GM18907 (cell line): ENCODE results near the gene RAPGEF4.

ENCODE experiments used
- ATAC-seq: cut with Tn5 transposase; IDR thresholded peaks from one replicate; pipeline ENCODE4 v1.9.1; 2021; ENCODE audit warnings: mild to moderate bottlenecking, moderate library complexity; ENCODE audit not compliant: unreplicated experiment

RAPGEF4 gene

GRCh38 chr2:172856606-172857005 is 121.0 kb downstream of the RAPGEF4 start:
- no peak for ATAC-seq

DNA sequence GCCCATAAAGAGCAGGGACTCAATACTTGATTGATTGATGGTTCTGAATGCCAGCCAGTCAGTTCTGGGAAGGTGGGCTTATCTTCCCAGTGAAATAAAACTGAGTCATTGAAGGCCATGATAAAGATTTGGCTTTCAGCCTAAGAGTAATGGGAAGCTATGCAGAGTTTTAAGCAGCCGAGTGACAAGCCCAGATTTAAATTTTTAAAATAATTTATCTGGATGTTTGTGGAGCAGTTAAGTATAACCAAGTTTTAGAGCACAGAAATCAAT is 122.8 kb downstream of the RAPGEF4 start:
- ATAC-seq: no peak

DNA sequence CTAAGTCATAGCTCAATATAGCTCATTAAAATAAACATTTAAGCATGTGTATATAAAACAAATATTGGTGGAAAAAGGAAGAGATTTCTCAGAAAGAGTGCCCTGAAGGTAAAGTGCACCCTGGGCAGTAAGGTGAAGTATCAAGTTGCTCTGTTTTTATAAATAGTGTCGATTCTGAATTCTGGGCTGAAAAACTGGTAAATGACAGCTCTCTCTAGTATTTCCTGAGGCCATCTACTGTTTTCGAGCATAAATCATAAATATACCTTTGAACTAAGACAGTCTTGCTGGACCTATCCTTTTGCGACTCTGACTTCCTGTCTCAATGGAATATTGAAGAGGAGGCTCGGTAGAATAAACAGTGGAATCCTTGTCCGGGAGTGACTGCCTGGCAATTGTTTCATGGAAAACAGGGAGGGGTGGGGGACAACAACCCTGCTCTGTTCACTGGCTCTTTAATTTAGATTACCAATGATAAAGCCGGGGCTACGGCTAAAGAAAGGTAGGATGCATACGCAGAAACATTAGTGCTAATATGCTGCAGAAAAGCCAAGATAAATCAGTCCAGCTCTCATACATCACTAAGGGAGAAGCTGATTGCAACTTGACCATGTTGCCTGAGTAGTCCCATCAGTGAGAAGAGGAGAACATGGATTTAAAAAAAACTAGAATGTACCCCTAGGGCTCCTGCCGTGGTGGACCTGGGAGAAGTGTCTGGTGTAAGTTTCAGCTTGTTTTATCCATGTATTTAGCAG is 124.1 kb downstream of the RAPGEF4 start:
- no peak for ATAC-seq

DNA sequence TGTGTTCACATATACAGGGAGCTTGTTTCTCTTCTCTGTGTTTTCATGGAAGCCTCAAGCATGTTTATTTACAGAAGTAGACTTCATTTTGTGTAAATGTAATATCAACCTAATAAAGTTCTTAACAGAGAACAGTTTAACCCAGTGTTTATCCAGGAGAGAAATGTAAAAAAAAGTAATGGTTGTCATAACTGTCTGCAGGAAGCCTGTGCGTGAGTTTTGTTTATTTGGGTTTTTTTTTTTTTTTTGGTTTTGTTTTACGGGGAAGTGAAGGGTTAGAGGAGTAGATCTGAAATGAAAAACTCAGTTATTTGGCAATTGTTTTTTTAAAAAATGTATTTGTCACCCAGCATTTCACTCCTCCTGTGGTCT is 124.7 kb downstream of the RAPGEF4 start:
- no peak for ATAC-seq

- ATAC-seq: no peak
These were observed 125.5 kb downstream of the RAPGEF4 start for GRCh38 chr2:172861098-172861497.

GRCh38 chr2:172861656-172862476 is 126.2 kb downstream of the RAPGEF4 start:
- no peak for ATAC-seq

DNA sequence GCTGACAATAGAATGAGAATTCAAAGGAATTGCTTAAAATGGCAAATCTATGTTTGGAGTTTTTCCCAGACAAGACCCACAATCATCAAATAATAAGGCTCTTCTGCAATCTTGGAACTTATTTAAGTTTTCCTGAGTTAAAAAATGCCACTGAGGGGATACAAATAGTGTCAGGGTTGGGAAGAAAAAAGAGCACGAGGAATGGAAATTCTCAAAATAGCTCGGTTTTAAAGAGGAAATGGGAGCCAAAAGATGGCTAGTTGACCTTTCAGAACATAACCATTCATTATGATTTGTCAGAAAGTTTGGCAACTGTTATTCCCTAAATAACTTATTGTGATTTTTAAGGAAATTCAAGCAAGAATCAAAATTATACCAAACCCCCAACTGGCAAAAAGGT is 127.7 kb downstream of the RAPGEF4 start:
- no peak for ATAC-seq

GRCh38 chr2:172864182-172864581 is 128.5 kb downstream of the RAPGEF4 start:
- no peak for ATAC-seq

GRCh38 chr2:172865422-172865821 is 129.8 kb downstream of the RAPGEF4 start:
- ATAC-seq: no peak

GRCh38 chr2:172869861-172870260 is 134.2 kb downstream of the RAPGEF4 start:
- ATAC-seq: no peak

DNA sequence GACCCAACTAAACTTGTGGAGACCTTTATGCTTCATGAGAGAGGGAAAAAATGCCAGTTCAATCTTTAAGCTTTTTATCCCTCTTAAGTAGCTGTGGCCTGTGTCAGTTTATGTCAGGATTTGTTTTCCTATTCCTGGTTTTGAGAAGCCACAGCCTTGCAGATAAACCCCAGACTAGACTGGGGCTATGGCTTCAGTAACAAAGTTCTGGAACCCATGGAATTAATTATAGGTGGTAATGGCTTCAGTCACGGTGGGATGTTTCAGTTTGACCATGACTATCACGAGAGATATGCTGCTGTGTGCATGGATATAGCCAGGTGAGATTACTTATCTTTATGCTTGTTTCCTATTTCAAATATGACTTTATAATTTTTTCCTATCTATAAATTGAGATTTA is 134.8 kb downstream of the RAPGEF4 start:
- ATAC-seq: no peak

- ATAC-seq: no peak
These were observed 142.2 kb downstream of the RAPGEF4 start for GRCh38 chr2:172877826-172878225.

DNA sequence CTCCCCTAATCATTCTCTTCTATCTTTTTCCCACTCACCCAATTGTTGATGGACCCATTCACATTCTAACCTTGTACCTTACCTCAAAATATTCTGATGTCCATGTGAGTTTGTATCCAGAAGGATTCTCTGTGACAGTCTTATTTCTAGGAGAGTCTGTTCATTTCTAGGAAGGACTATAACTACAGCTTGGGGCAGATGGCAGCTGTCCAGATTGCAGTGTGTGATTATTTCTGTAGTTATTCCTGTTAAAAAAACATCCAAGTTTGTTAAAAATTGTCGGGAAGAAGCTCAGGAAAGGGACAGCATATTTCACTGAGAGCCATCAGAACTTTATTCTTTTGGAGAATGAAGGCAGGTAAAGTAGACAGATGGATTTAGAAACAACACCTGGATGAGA is 142.6 kb downstream of the RAPGEF4 start:
- ATAC-seq: no peak

DNA sequence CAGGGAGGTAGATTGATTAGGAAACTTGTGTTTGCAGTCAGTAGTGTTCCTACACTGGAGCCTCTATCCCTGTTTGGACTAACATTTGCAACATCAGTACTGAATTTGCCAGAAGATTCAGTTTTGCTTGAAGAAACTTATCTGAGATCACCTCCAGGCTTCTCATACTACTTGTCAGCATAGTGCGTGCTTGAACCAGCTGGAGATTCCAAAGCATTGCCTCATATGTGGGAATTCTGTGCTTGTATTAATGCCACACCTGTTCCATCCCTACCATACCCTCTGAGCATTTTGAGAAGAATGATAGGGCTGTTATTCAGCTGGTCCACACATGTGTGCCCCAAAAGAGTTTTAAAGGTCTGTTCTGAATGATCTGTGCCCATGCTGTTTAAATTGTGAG is 148.7 kb downstream of the RAPGEF4 start:
- ATAC-seq: no peak

DNA sequence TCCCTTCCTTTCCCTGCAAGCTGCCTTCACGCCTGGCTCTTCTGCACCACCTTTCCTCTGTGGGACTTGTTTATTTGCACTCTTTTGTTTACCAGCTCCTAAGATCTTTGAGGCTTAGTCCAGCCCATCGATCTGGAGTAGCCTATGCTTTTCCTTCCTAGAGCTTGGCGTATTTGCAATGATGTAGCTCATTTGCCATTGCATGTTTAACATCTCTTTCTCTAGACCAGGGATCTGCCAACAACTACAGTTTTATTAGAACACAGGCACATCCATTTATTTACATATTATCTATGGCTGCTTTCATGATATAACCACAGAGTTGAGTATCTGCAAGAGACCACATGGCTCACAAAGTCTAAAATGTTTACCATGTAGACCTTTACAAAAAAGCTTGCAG is 150.4 kb downstream of the RAPGEF4 start:
- ATAC-seq: no peak

DNA sequence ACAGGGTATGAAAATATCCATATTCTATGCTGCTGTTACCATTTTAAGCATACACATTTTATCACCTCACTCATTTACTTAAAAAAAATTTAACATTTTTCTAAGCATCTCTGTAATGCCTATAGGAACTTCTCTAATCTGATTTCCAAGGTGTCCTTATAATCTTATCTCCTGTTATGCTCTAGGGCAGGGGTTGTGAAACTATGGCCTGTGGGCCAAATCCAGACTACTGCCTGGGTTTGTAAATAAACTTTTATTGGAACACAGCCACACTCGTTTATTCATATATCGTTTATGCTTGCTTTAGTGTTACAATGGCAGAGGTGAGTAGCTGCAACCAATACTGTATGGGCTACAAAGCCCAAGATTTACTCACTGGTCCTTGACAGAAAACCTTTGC is 151.6 kb downstream of the RAPGEF4 start:
- no peak for ATAC-seq

DNA sequence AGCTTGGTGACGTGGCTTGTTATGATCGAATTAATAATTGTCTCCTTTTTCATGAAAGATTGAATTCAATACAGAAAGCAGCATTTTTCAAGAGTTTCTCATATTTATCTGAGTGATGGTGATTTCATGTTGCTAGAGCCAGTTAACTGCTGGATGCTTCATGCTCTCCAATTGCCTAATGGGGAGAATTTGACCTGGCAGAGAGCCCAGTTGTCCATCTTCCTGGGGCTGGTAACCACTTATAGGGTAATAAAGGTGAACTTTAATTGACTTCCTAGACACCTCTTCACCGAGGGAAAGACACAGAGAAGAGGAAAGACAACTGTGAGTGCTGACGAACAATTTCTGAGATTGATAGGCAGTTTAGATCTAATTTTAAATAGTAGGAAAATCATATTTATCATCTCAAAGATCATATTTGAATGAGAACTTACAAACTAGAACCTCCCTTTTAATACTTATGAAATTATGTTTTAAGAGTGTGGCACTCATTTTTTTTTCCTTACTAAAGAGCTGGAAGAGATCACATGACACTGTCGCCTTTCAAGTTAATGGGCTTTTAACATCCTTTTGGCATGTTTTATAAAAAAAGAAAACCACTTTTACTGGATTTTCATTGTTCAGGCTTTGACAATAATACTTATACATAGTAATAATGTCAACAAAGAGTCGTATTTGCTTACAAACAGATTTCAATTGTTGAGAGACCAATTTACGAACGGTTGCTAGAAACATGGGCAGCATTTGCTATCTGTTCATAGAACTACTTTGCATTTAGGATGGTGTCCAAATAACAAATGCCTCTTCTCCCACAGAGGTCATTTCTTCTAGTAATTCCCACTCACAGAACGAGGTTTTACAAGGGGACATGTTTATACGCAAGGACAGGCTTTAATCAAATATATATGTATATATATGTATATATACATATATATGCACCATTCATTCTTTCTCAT is 153.3 kb downstream of the RAPGEF4 start:
- no peak for ATAC-seq

DNA sequence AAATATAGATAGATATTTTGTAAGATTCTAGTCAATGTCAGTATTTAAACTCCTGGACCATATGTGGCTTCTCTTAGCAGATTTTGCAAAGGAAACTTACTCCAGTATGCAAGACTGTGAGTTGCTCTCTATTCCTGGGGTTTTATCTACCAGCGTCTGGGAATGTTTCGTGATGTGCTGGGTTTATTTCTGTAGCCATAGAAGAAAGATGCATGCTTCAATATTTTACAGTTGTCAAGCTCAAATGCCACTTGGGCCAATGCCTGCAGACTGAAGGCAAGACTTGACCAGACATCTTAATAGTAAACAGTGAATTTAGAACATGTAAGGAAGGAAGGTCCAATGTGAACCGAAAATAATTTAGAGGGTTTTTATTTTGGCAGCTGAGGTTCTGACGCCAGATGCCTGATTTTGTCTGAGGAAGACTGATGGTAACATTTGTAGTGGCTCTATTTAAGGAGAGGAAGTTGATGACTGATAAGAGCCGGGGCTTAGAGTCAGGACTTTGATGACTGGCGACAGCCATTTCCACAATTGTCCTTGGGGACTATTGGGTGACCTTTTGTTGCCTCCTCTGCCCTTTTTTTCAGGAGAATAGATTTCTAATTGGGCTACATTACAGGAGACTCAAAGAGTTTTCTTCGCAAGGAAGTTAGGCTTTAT is 154.3 kb downstream of the RAPGEF4 start:
- ATAC-seq: no peak

GRCh38 chr2:172893111-172893510 is 157.5 kb downstream of the RAPGEF4 start:
- no peak for ATAC-seq

GRCh38 chr2:172893671-172894070 is 158.0 kb downstream of the RAPGEF4 start:
- no peak for ATAC-seq
